GM19035 (cell line): ENCODE results near the gene RAVER1.
"Not testable (repeated sequence)": the region's sequence is repeated elsewhere in the genome, so short reads cannot be mapped to it uniquely, and the experiment has no call there.

ENCODE experiments used
- ATAC-seq: cut with Tn5 transposase; IDR thresholded peaks from one replicate; pipeline ENCODE4 v1.9.1; 2021; ENCODE audit not compliant: unreplicated experiment

RAVER1 gene

DNA sequence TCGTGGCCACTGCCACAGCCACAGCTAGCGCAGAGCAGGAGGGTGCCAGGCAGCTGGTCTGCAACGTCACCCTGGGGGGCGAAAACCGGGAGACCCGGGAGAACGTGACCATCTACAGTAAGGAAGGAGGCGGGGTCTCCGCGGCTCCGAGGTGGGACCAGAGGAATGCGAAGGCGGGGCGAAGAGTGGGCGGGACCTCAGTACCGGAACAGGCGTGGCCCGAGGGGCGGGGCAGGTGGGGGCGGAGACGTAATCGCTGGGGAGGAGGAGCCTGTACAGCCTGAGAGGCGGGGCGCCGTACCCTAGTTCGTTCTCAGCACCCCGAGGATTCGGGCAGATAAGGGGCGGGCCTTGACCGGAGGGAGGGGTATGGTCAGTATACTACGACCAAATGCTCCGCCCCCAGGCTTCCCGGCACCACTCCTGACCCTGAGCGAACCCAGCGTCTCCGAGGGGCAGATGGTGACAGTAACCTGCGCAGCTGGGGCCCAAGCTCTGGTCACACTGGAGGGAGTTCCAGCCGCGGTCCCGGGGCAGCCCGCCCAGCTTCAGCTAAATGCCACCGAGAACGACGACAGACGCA is 41.0 kb downstream of the RAVER1 start:
- ATAC-seq, result peak; percentile 58

DNA sequence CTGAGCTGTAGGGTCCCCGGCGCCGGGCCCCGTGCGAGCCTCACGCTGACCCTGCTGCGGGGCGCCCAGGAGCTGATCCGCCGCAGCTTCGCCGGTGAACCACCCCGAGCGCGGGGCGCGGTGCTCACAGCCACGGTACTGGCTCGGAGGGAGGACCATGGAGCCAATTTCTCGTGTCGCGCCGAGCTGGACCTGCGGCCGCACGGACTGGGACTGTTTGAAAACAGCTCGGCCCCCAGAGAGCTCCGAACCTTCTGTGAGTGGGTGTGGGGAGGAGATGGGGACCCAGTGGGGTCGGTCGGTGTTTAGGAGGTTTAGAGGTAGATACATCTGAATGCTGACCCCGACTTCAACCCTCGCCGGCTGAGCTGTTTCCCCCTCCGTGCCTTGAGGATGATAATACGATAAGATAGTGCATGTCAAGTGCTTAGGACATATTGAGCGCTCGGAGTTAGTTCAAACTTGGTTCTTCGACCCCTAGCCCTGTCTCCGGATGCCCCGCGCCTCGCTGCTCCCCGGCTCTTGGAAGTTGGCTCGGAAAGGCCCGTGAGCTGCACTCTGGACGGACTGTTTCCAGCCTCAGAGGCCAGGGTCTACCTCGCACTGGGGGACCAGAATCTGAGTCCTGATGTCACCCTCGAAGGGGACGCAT is 41.6 kb downstream of the RAVER1 start:
- no peak for ATAC-seq

DNA sequence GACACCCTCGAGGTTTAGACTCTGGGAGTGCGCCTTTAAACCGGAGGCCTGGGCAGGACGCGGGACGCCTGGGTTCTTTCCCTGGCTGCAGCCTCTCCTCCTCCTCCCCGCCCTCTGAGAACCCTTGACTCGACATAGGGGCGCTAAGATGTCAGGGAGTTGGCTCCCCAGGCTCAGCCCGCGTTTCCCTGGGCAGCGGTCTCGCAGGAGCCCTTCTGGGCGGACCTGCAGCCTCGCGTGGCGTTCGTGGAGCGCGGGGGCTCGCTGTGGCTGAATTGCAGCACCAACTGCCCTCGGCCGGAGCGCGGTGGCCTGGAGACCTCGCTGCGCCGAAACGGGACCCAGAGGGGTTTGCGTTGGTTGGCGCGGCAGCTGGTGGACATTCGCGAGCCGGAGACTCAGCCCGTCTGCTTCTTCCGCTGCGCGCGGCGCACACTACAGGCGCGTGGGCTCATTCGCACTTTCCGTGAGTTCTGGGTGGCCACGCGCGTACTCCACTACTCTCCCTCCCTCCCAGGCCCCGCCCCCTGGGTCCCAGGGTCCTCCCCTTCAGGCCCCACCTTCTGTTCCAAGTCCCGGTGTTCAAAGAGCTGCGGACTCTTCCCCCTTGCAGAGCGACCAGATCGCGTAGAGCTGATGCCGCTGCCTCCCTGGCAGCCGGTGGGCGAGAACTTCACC is 42.3 kb downstream of the RAVER1 start:
- no peak for ATAC-seq

DNA sequence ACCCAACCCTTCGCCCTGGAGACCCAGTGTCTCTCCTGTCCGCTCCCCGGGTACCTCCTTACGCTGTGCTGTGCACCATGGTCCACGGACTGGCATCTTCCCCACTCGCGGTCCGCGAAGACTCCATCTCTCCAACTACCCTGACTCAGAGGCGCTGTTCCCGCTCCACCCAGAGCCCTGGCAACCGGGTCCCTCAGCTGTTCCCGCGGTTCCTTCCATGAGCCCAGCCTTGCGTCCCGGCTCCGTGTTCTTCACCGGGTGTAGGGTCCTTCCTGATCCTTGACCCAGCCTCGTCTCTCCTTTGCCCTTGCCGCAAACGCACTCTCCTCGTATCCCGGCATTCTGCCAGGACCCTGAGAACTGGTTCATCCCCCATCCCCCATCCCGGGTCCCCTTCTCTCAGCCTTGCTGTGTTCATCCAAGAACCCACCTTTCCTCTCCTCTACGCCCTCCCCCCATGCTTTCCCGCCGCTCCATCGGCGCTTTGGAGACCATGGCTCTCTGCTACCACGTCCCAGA is 42.9 kb downstream of the RAVER1 start:
- no peak for ATAC-seq

DNA sequence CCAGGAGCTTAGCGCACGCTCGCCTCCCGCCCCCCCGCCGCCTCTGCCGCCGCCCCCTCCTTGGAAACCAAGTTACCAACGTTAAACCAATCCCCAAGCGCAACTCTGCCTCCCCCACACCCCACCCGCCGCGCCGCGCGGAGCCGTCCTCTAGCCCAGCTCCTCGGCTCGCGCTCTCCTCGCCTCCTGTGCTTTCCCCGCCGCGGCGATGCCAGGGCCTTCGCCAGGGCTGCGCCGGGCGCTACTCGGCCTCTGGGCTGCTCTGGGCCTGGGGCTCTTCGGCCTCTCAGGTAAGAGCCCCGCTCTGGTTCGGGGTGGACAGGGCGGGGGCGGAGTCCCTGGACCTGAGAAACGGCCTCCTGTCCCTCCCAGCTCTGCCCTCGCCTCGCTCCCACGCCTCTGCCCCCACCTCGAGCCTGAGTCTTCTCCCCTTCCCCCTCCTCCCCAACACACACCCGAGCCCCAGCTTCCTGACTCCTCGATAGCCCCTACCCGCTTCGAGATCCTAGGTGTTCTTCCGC is 43.4 kb downstream of the RAVER1 start, which contains the start of gene ICAM5:
ICAM5 (plus strand) TSS at position 117 of the 521 bp plus-strand sequence; CDS start at position 209, 92 bp downstream.
- no peak for ATAC-seq

- no peak for ATAC-seq
These were observed 44.0 kb downstream of the RAVER1 start for GRCh38 chr19:10289167-10289835.

DNA sequence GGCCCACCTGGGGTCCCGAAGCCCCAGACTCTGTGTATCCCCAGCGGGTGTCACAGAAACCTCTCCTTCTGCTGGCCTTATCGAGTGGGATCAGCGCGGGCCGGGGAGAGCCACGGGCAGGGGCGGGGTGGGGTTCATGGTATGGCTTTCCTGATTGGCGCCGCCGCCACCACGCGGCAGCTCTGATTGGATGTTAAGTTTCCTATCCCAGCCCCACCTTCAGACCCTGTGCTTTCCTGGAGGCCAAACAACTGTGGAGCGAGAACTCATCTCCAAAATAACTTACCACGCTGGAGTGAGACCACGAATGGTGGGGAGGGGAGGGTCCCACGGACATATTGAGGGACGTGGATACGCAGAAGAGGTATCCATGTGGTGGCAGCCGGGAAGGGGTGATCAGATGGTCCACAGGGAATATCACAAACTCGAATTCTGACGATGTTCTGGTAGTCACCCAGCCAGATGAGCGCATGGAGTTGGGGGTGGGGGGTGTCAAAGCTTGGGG is 44.6 kb downstream of the RAVER1 start:
- ATAC-seq, result no peak

GRCh38 chr19:10286803-10287737 is 46.3 kb downstream of the RAVER1 start, which contains the start of gene ICAM4:
TSS of gene ICAM4 (plus strand) at chr19:10286955. CDS start at chr19:10287013, 58 bp downstream.
- no peak for ATAC-seq

- no peak for ATAC-seq
These were observed 47.9 kb downstream of the RAVER1 start for GRCh38 chr19:10285393-10285792.

GRCh38 chr19:10284960-10285278 is 48.4 kb downstream of the RAVER1 start:
- no peak for ATAC-seq

DNA sequence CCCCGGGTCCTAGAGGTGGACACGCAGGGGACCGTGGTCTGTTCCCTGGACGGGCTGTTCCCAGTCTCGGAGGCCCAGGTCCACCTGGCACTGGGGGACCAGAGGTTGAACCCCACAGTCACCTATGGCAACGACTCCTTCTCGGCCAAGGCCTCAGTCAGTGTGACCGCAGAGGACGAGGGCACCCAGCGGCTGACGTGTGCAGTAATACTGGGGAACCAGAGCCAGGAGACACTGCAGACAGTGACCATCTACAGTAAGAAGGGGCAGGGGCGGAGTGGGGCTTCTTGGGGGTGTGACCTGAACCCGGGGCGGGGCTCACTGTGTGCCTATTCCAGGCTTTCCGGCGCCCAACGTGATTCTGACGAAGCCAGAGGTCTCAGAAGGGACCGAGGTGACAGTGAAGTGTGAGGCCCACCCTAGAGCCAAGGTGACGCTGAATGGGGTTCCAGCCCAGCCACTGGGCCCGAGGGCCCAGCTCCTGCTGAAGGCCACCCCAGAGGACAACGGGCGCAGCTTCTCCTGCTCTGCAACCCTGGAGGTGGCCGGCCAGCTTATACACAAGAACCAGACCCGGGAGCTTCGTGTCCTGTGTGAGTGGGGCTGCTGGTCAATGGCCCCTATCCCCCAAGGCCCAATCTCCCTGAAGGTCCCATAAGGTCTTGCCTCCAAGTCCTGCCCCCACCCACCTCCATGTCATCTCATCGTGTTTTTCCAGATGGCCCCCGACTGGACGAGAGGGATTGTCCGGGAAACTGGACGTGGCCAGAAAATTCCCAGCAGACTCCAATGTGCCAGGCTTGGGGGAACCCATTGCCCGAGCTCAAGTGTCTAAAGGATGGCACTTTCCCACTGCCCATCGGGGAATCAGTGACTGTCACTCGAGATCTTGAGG is 49.0 kb downstream of the RAVER1 start:
- no peak for ATAC-seq

DNA sequence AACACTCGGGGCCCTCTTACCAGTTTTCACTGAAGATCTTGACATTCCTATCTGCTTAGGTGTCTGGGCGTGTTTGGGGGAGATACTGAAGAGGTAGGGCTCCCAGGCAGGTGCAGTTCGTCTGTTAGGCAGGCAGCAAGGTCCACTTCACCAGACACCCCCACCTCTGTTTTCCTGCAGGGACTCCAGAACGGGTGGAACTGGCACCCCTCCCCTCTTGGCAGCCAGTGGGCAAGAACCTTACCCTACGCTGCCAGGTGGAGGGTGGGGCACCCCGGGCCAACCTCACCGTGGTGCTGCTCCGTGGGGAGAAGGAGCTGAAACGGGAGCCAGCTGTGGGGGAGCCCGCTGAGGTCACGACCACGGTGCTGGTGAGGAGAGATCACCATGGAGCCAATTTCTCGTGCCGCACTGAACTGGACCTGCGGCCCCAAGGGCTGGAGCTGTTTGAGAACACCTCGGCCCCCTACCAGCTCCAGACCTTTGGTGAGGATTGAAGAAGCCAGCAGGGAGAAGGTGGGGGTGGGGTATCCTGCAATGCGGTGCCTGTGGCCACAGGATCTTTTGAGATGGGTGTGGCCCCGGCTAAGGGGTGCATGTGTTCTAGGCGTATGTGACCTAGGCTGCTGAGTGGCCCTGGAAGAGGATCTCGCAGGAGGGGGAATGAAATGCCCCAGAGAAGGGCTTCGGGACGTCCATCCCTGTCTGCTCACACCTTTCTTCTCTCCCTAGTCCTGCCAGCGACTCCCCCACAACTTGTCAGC is 49.8 kb downstream of the RAVER1 start:
- no peak for ATAC-seq

DNA sequence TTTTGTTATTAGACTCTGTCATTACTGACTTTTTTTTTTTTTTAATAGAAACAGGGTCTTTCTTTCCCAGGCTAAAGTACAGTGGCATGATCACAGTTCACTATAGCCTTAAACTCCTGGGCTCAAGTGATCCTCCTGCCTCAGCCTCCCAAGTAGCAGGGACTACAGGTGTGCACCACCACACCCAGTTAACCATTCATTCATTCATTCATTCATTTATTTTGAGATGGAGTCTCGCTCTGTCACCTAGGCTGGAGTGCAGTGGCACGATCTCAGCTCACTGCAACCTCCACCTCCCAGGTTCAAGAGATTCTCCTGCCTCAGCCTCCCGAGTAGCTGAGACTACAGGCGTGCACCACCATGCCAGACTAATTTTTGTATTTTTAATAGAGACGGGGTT is 51.3 kb downstream of the RAVER1 start:
- not testable (repeated sequence) for ATAC-seq

DNA sequence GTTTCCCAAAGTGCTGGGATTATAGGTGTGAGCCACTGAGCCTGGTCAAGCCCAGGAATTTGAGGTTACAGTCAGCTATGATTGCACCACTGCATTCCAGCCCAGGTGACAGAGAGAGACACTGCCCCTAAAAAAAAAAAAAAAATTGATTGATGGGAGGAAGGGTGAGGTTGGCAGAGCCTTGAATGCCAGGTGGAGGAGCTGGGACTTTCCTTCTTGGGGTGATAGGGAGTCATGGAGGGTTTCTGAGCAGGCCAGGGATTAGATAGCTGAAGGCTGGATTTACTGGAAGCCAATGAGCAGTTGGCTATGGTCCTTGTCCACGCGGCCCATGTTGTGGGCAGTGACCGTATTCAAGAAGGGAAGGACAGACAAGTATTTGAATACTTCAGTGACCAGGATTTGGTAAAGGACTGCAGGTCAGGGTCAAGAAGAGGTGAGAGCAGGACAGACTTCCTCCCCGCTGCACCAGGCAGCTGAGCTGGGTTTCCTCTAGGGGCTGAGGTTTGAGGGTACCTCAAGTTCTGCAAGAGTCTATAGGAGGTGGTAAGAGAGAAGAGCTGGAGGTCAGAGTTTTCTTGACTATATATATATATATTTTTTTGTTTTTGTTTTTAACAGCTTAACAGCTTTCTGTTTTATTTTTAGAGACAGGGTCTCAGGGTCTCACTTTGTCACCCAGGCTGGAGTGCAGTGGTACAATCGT is 53.4 kb downstream of the RAVER1 start:
- ATAC-seq, result no peak

DNA sequence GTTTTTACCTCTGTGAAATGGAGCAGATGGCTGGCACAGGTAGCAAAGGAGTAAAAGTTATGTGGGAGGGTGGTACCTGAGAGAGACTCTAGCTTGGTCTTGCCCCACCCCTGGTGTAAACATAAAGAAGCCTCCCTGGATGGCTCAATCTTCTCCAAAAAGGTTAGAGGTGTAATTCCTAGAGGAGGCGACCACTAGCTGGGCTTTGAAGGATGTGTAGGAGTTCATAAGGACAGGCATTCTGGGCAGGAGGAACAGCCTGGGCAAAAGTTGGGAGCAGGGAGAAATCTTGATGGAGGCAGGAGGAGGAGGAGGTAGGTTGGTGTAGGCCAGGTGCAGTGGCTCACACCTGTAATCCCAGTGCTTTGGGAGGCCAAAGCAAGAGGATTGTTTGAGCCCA is 54.4 kb downstream of the RAVER1 start:
- no peak for ATAC-seq

DNA sequence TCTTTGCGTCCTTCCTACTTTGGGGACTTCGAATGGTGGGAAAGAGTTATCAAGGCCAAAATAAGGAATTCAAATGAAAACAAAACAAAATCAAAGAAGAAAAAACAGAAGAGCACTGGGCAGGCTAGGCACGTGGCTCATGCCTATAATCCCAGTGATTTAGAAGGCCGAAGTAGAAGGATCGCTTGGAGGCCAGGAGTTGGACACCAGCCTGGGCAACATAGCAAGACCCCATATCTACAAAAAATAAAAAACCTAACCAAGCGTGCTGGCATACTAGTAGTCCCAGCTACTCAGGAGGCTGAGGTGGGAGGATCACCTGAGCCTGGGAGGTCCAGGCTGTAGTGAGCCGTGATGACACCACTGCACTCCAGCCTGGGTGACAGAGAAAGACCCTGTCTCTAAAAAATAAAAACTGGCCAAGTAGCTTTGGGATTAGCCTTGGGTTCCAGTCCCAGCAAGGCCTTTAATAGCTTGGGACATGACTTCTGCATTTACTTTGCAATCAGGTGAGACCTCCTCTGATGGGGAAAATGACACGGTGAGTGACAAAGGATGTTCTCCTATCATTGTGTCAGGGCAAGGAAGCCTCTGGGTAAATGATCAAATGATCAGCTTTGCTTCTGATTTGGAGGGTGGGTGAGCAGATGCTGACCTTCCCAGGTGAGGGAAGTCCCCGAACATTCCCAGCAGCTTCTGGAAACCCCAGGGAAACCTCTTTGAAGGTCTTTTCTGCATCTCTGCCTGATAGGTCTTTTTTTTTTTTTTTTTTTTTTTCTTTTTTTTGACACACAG is 55.3 kb downstream of the RAVER1 start:
- no peak for ATAC-seq

- ATAC-seq, result no peak
These were observed 58.7 kb downstream of the RAVER1 start for GRCh38 chr19:10274589-10274988.
